Posterior vena cava (tissue), 2 donors: ENCODE data around the gene AP3S2. TPM values are rescaled to one million over a fixed set of nuclear protein-coding genes. Genes with fewer than 3 reads are reported as not detected.

Experiments
- DNase-seq: peaks from one replicate; pipeline ENCODE4 v3.0.0-alpha.2; 2020; ENCODE audit warnings: low spot score
- intact Hi-C, 2 donors: fragments of 100-400 bp; cut with DNase I; formaldehyde crosslinking; loops; one replicate each; pipeline versions ENCODE4 v1.14.1 to v1.14.2; 2022 to 2023
- total RNA-seq, 2 donors: library from RNA; stranded (reverse); fragmentation: NEBNext Ultra II Directional; extraction: Animal tissue kit (Norgen Biotek cat#: 25700); gene quantifications; one replicate each; pipeline ENCODE4 v1.2.1, GENCODE V29; 2021
- donor health status: DM: yes; HTN: yes; CAD: no.
- donor health status: DM: yes; HTN: yes; CAD: no.

The AP3S2 gene
- total RNA-seq, 2 donors from 2014 or later = 28.7 to 31.5 TPM

GRCh38 chr15:89807689-89808088, 86.1 kb downstream of the AP3S2 start:
- DNase-seq = no peak
- intact Hi-C loops = no loop called here

- intact Hi-C loops = no loop called here
- no peak for DNase-seq
Measured at GRCh38 chr15:89806559-89807550, 86.9 kb downstream of the AP3S2 start.

DNA sequence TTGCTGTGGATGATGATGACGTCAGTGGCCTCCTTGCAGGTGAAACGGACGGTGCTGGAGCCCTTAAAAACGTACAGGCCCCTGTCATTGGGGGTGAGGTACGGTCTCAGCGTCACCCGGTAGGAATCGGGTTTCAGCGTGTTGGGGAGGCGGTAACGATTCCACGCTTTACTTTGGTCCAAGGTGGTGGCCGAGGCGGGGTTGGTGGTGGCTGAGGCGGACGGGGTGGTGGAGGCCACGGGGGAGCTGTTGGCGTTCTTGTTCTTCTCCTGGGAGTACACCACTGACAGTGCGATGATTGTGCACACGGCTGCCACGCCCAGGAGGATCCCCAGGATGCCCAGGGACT, 87.6 kb downstream of the AP3S2 start:
- no peak for DNase-seq
- intact Hi-C loops = no loop called here

DNA sequence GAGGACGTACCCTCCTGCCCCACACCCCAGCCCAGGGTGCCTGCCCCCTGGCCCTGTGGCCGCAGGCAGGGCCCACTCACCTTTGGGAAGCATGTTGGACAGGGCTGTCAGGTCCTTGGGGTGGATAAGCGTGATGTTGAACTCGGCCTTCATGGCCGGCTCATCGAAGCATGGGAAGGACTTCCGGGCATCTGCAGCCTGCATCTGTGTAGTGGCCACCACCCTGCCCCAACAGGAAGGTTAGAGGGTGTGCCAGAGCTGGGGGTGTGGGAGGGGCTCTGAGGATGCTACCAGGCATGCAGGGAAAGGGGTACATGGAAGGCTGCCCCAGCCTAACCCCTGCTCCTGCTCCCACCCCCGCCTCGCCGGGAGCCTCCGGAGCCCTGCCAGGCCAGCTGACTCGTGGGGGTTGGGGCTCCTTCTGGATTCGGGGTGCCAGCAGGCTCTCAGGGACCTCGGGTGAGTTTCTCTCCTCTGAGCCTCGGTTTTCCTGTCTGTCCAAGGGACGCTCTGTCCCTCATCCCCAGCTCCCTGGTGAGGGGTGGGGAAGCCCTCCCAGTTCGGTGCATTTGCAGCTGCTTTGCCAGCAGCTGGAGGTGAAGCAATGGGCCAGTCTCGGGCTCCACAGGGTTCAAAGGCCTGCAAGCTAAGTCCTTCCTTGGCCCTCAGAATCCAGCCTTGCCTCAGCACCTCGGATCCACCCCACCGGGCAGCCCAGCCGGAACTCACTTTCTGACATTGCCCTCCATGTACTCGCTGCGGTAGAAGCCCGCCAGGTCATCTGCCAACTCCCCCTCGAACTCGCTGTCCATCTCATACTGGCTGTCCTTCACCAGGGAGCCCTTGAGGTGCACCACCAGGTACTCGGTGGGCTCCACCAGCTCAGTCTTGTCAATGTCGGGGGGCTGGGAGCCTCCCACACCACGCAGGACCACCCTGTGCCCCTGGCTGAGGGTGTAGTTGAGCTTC, 88.3 kb downstream of the AP3S2 start:
- no peak for DNase-seq
- intact Hi-C loops = no loop called here

GRCh38 chr15:89803941-89804800, 89.6 kb downstream of the AP3S2 start:
- intact Hi-C loops = no loop called here

GRCh38 chr15:89802986-89803824, 90.6 kb downstream of the AP3S2 start:
- DNase-seq = no peak
- intact Hi-C loops = no loop called here

More at GRCh38 chr15:89803941-89804800, 89.6 kb downstream of the AP3S2 start:
- DNase-seq = no peak

- intact Hi-C loops = no loop called here
- DNase-seq = no peak
Measured at GRCh38 chr15:89802231-89802928, 91.4 kb downstream of the AP3S2 start.

DNA sequence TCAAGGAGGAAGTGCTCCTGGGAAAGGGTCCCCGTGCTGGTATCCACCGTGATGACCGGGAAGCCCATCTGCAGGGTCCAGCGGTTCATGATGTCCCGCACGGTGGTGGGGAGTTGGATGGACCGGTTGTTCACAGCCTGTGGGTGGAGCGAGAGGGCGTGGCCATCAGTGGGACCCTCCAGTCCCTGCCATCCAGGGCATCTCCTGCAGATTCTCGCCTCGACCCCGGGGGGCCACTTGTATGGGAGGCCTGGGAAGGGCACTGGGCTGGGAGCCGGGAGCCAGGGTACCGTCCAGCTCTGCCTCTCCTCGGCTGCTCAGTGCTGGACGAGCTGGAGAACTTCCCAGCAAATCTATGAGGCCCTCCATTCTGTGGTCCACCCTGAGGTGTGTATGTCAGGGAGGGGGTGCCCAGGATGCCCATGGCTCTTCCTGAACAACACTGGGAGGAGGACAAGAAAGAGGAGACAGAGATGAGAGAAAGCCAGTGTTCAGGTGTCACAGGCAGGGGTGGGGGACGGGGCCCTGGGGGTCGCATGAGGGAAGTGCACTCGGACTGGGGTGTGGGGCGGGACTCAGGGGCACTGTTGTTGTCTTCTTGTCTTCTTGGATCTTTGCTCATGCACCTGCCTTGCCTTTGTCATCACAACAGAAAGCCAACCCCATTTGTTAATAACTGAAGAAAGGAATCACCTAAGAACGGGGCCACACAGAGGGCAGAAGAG, 92.2 kb downstream of the AP3S2 start:
- DNase-seq = no peak
- intact Hi-C loops = no loop called here

DNA sequence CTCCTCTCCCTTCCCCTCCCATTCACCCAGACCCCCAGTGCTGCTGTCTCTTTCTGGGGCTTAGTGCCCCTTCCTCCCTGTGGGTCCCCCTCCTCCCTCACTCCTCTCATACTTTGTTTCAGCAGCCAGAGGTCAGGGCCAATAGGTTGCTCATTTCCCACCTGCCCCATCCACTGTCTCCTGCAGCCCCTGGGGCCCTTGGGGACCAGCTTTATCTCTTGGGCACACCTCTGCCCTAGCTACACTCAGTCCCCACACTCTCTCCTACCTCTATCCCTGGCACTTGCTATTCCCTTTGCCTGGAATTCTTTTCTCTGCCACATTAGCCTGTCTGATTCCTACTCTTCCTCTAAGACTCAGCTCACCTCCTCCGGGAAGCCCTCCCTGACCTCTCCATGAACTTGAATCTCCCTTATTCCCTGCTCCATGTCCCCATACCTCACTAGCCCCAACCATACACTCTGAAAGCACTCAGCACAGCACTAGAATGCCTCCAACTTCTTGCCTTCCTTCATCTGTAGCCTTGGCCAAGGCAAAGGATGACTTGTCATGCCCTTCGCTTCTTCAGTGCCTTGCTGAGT, 93.8 kb downstream of the AP3S2 start:
- intact Hi-C loops = loop anchor here in 1 of 2 donors (2.0 kb wide), 1 partner anchor 13 kb away; no protein-coding TSS in a partner anchor
- no peak for DNase-seq

GRCh38 chr15:89799011-89799911, 94.5 kb downstream of the AP3S2 start:
- intact Hi-C loops = loop anchor here in 1 of 2 donors (2.0 kb wide), 1 partner anchor 14 kb away; no protein-coding TSS in a partner anchor
- DNase-seq = no peak

DNA sequence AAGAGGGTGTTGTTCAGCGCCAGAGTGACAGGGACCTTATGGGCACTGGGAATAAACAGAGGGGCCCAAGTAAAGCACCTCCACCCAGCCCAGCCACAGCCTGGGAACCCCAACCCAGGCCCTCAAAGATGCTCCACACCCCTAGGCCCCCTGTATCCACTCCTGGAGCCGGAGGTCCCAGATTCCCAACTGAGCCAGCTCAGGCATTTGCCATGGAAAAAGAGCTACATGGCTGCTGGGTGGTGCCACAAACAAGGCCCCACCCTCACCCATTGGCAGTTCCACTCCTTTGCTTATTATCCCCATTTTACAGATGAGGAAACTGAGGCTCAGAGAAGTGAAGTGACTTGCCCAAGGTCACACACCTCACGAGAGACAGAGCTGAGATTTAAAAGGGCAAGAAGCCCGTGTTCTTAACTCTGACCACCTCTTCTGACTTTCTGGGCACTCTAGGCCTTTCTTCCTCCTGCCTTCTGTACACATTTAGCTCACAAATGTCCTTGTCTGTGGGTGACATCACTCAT, 96.1 kb downstream of the AP3S2 start:
- intact Hi-C loops = loop anchor here in 1 of 2 donors (2.0 kb wide), 1 partner anchor 15 kb away; no protein-coding TSS in a partner anchor
- no peak for DNase-seq

DNA sequence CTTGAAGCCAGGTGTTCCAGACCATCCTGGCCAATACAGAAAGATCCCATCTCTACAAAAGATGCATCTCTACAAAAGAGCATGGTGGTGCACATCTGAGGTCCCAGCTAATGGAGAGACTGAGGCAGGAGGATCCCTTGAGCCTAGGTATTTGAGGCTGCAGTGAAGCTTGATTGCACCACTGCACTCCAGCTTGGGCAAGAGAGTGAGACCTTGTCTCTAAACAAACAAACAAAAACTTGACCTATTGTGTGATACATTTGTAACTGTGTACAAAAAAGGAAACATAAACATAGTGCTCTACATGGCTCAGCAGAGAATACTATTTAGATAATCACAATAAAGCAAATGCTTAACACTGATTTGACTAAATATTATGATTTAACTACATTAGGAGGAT, 97.8 kb downstream of the AP3S2 start:
- intact Hi-C loops = no loop called here
- DNase-seq = no peak

DNA sequence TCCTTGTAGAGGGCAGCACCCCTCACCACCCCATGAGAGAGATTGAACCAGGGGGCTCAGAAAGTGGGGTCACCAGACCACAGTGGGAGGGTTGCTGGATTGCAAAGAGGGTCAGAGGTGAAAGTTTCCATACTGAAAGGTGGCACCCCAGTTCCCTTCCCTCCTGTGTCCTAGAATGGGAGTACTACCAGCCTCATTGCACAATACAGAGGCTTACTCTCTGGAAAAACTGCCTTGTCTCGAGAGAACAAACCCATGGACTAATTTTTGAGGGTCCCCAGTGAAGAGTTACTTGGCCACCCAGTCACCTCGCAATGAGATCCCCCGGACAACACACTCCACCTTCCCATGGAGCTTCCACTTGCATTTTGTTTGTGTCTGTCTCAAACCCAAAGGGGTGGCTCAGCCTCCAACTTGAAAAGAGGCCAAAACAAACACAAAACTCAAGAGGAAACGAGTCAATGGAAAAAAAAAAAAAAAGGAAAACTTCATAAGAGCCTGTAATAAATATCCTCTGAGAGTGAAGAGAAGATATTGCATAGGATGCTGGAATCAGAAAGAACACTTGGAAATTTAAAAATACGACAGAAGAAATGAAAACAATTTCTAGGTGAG, 99.1 kb downstream of the AP3S2 start:
- intact Hi-C loops = no loop called here
- no peak for DNase-seq

DNA sequence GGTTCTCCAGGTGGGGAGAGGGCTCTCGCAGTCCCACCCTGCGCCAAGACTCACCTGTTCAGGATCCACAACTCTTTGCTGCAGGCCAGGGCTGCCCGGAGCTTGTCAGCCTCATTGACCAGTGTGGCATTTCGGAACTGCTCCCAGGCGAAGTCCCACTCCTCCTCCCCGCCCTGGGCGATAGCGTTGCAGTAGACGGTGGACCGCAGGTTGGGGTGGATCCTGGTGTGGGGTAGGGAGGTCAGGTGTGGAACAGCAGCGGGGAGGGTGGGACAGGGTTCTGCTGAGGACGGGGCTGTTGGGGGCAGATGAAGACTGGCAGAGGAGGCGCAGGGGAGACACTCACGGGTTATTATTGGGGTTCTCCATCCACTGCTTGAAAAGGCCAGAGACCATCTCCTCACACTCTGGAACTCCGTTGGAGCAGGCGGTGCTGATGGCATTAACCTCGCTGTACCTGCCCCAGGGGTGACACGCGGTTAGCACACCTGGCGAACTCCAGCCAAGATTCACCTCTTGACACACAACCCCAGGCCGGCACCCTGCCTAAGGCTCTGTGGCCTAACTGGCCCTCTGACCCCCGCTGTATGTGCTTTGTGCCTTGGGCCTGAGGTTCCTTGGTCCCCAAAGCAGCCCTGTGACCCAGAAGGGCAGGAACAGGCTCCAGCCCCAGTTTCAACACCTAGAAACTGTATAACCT, 101.5 kb downstream of the AP3S2 start:
- intact Hi-C loops = no loop called here
- DNase-seq = no peak
